CD14-positive monocyte (primary cell): ENCODE results near the gene PDZRN3. TPM values are rescaled to one million over a fixed set of nuclear protein-coding genes. Genes with fewer than 3 reads are reported as not detected.

Experiments used
- DNase-seq, 3 donors: peaks; one replicate each; pipeline ENCODE4 v3.0.0-alpha.2; 2011 to 2022
- H2AFZ ChIP-seq: 2 replicates; pipeline ENCODE4 v1.6.0; 2012; ENCODE audit warnings: mild to moderate bottlenecking, low read depth, low read length, inconsistent platforms; ENCODE audit not compliant: insufficient read depth, poor library complexity, severe bottlenecking
- H3K27ac ChIP-seq, 2 donors: 1 replicate in 1 of 2; 2 replicates in 1 of 2; pipeline ENCODE4 v1.5.1; 2012 to 2013; ENCODE audit warnings: low read length in 2 of 2, control low read depth in 1 of 2, inconsistent platforms in 1 of 2, low read depth in 1 of 2, mild to moderate bottlenecking in 1 of 2
- H3K27me3 ChIP-seq, 2 donors: one replicate each; pipeline versions ENCODE4 v1.6.0 to v1.6.1; 2011 to 2013; ENCODE audit warnings: low read length in 2 of 2; ENCODE audit not compliant: control insufficient read depth in 2 of 2, insufficient read depth in 2 of 2
- H3K36me3 ChIP-seq, 2 donors: replicated peaks in 1 of 2; 1 replicate in 1 of 2; 2 replicates in 1 of 2; pipeline versions ENCODE4 v1.5.1 to v1.6.1; 2012 to 2013; ENCODE audit warnings: low read length in 2 of 2, control low read depth in 1 of 2, inconsistent platforms in 1 of 2, mild to moderate bottlenecking in 1 of 2; ENCODE audit not compliant: insufficient read depth in 2 of 2, control insufficient read depth in 1 of 2
- H3K4me1 ChIP-seq, 2 donors: 1 replicate in 1 of 2; 2 replicates in 1 of 2; pipeline versions ENCODE4 v1.5.1 to v1.6.1; 2012 to 2013; ENCODE audit warnings: low read length in 2 of 2, control low read depth in 1 of 2, inconsistent platforms in 1 of 2, mild to moderate bottlenecking in 1 of 2, moderate library complexity in 1 of 2; ENCODE audit not compliant: insufficient read depth in 2 of 2, control insufficient read depth in 1 of 2
- H3K4me2 ChIP-seq: replicated peaks from 2 replicates; pipeline ENCODE3; 2012; ENCODE audit warnings: low read length, moderate library complexity, mild to moderate bottlenecking; ENCODE audit not compliant: poor library complexity, severe bottlenecking; ENCODE audit errors: extremely low read depth
- H3K4me3 ChIP-seq, 3 experiments: fragments of 200-600 bp in 1 of 3; sonication (generic) in 1 of 3; replicated peaks in 1 of 3; 1 replicate in 2 of 3; 2 replicates in 1 of 3; pipeline ENCODE4 v1.5.1; 2011 to 2013; ENCODE audit warnings: low read length in 3 of 3, mild to moderate bottlenecking in 3 of 3, control low read depth in 2 of 3, low read depth in 2 of 3, inconsistent platforms in 1 of 3, moderate library complexity in 1 of 3
- H3K79me2 ChIP-seq: 2 replicates; pipeline ENCODE4 v1.6.0; 2012; ENCODE audit warnings: mild to moderate bottlenecking, control low read depth, inconsistent platforms, low read length, moderate library complexity; ENCODE audit not compliant: insufficient read depth
- H3K9ac ChIP-seq: 2 replicates; pipeline ENCODE4 v1.6.0; 2017; ENCODE audit warnings: low read length, mild to moderate bottlenecking; ENCODE audit not compliant: insufficient read depth, poor library complexity, severe bottlenecking
- H3K9me3 ChIP-seq, 2 donors: replicated peaks in 1 of 2; 1 replicate in 1 of 2; 2 replicates in 1 of 2; pipeline versions ENCODE4 v1.5.1 to v1.6.1; 2012 to 2013; ENCODE audit warnings: low read length in 2 of 2, control low read depth in 1 of 2; ENCODE audit not compliant: control insufficient read depth in 1 of 2, insufficient read depth in 1 of 2
- H4K20me1 ChIP-seq: 2 replicates; pipeline ENCODE4 v1.6.0; 2012; ENCODE audit warnings: mild to moderate bottlenecking, low read length, control low read depth, moderate library complexity; ENCODE audit not compliant: insufficient read depth
- H3K27ac Mint-ChIP-seq, 7 donors: one replicate each; pipeline ENCODE4 v1.8.0; 2020; ENCODE audit warnings: mild to moderate bottlenecking in 7 of 7, mixed read lengths in 7 of 7, moderate library complexity in 6 of 7, inconsistent platforms in 2 of 7
- H3K27me3 Mint-ChIP-seq, 3 donors: one replicate each; pipeline ENCODE4 v1.8.0; 2021 to 2022; ENCODE audit warnings: low read depth in 3 of 3, mild to moderate bottlenecking in 3 of 3, mixed read lengths in 3 of 3, moderate library complexity in 3 of 3, inconsistent platforms in 1 of 3
- H3K36me3 Mint-ChIP-seq, 2 donors: one replicate each; pipeline ENCODE4 v1.8.0; 2020; ENCODE audit warnings: mixed read lengths in 2 of 2, inconsistent platforms in 1 of 2, mild to moderate bottlenecking in 1 of 2
- H3K4me1 Mint-ChIP-seq: one replicate; pipeline ENCODE4 v1.8.0; 2020; ENCODE audit warnings: mild to moderate bottlenecking, mixed read lengths
- H3K4me3 Mint-ChIP-seq, 2 donors: one replicate each; pipeline ENCODE4 v1.8.0; 2020; ENCODE audit warnings: mild to moderate bottlenecking in 2 of 2, mixed read lengths in 2 of 2, moderate library complexity in 1 of 2
- H3K9me3 Mint-ChIP-seq, 7 donors: one replicate each; pipeline ENCODE4 v1.8.0; 2020 to 2022; ENCODE audit warnings: mixed read lengths in 7 of 7, mild to moderate bottlenecking in 6 of 7, moderate library complexity in 6 of 7, inconsistent platforms in 2 of 7
- WGBS: methylation state at CpG from one replicate; pipeline ENCODE4 v1.1.5; 2013; ENCODE audit warnings: missing lambda C conversion rate; ENCODE audit not compliant: insufficient coverage; 5-methylcytosine and 5-hydroxymethylcytosine counted together
- intact Hi-C, 2 donors: fragments of 100-400 bp; cut with micrococcal nuclease; formaldehyde crosslinking; loops; one replicate each; pipeline versions ENCODE4 v1.15.0 to v1.15.1; 2023
- polyA plus RNA-seq, 3 donors: library from polyadenylated mRNA; depleted of rRNA in 1 of 3; unstranded in 2 of 3; stranded (reverse) in 1 of 3; fragments of 300-500 nt in 2 of 3; fragments of >200 nt in 1 of 3; fragmentation: Illumina TruSeq in 2 of 3; gene quantifications; 1 replicate in 2 of 3; 2 replicates in 1 of 3; pipeline ENCODE4 v1.2.3, GENCODE V29; 2012 to 2021
- TF ChIP-seq, protein P1 (sequence below): fragments of 200-600 bp; IDR thresholded peaks from one replicate; pipeline ENCODE4 v1.8.0; 2022; ENCODE audit warnings: antibody characterized with exemption, mild to moderate bottlenecking

The PDZRN3 gene
- polyA plus RNA-seq, 3 donors: not detected

- no peak overlapping the region for H3K4me3 ChIP-seq
- no peak overlapping the region for H3K27ac Mint-ChIP-seq
- no peak overlapping the region for H2AFZ ChIP-seq
- H3K27ac ChIP-seq: no peak overlapping the region
- H3K79me2 ChIP-seq: no peaks in the 10 kb centered on the region
- no peaks in the 10 kb centered on the region for H3K9me3 ChIP-seq
- no peaks in the 10 kb centered on the region for H3K4me1 ChIP-seq
- TF ChIP-seq, protein P1, sequence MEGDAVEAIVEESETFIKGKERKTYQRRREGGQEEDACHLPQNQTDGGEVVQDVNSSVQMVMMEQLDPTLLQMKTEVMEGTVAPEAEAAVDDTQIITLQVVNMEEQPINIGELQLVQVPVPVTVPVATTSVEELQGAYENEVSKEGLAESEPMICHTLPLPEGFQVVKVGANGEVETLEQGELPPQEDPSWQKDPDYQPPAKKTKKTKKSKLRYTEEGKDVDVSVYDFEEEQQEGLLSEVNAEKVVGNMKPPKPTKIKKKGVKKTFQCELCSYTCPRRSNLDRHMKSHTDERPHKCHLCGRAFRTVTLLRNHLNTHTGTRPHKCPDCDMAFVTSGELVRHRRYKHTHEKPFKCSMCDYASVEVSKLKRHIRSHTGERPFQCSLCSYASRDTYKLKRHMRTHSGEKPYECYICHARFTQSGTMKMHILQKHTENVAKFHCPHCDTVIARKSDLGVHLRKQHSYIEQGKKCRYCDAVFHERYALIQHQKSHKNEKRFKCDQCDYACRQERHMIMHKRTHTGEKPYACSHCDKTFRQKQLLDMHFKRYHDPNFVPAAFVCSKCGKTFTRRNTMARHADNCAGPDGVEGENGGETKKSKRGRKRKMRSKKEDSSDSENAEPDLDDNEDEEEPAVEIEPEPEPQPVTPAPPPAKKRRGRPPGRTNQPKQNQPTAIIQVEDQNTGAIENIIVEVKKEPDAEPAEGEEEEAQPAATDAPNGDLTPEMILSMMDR: no peak
- H3K27me3 ChIP-seq: no peaks in the 10 kb centered on the region
- no peak for DNase-seq
- peaks cover 0 to 2% (median 0%) of the 10 kb centered on the region in 3 donors for H3K27me3 Mint-ChIP-seq
- H3K36me3 ChIP-seq: no peaks in the 10 kb centered on the region
- no peaks in the 10 kb centered on the region for H4K20me1 ChIP-seq
- no peaks in the 10 kb centered on the region for H3K36me3 Mint-ChIP-seq
- no peak overlapping the region for H3K4me2 ChIP-seq
- intact Hi-C loops: no loop called here
- WGBS: no CpG with 5 or more reads among the region's 3 CpGs
- no peak overlapping the region for H3K9ac ChIP-seq
- no peaks in the 10 kb centered on the region for H3K4me1 Mint-ChIP-seq
- H3K4me3 Mint-ChIP-seq: no peak overlapping the region
- H3K9me3 Mint-ChIP-seq: peaks cover 0 to 4% (median 0%) of the 10 kb centered on the region in 7 donors
These were observed 66.6 kb downstream of the PDZRN3 start for GRCh38 chr3:73557986-73558726.

- no peak overlapping the region for H3K4me2 ChIP-seq
- H4K20me1 ChIP-seq: no peaks in the 10 kb centered on the region
- H3K9me3 ChIP-seq: no peaks in the 10 kb centered on the region
- H3K4me1 Mint-ChIP-seq: no peaks in the 10 kb centered on the region
- H3K9ac ChIP-seq: no peak overlapping the region
- H3K9me3 Mint-ChIP-seq: peaks cover 0 to 4% (median 0%) of the 10 kb centered on the region in 7 donors
- DNase-seq: no peak
- no peak overlapping the region for H3K27ac ChIP-seq
- TF ChIP-seq, protein P1: no peak
- no peaks in the 10 kb centered on the region for H3K36me3 ChIP-seq
- H2AFZ ChIP-seq: no peak overlapping the region
- peaks cover 0 to 2% (median 0%) of the 10 kb centered on the region in 3 donors for H3K27me3 Mint-ChIP-seq
- no peak overlapping the region for H3K4me3 Mint-ChIP-seq
- no peaks in the 10 kb centered on the region for H3K79me2 ChIP-seq
- H3K4me1 ChIP-seq: no peaks in the 10 kb centered on the region
- no peak overlapping the region for H3K27ac Mint-ChIP-seq
- intact Hi-C loops: no loop called here
- no peaks in the 10 kb centered on the region for H3K27me3 ChIP-seq
- WGBS: 80% methylated on average over 1 of the region's 3 CpGs
- no peak overlapping the region for H3K4me3 ChIP-seq
- H3K36me3 Mint-ChIP-seq: no peaks in the 10 kb centered on the region
These were observed 68.0 kb downstream of the PDZRN3 start for GRCh38 chr3:73556520-73557372.
